ENCODE results near the gene JARID2.

DNA sequence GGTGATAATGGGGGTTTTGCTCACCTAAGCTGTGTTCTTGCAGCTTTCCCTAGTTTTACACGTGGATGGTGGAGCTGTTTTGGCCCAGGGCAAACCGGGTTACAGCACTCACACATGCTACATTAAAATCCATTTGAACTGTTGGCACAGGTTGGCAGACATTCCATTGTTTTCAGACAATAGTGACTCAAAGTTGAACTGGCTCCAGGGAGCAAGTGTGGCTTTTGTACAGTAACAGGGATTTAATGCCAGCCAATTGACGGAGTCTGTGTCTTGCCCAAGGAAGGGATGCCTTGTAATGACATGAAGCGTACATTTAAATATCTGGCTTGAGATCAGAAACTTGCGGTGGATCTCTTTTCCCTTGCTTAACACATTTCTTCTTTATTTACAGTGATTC is 233.9 kb downstream of the JARID2 start:
- TF ChIP-seq CTCF (IDR thresholded peaks at IDR 0.05) (no peak), POLR2A (IDR thresholded peaks at IDR 0.05) (no peak)

Data from thyroid gland (tissue), 4 donors.